ENCODE data around the gene TEX35.

Gene TEX35

GRCh38 chr1:178565586-178565985 is 52.7 kb downstream of the TEX35 start:
- DNase-seq (no peak), ATAC-seq (ENCODE audit: insufficient read depth, low read depth) (no peak)
- peaks cover 3% of the 10 kb centered on the region for H3K27me3 ChIP-seq (ENCODE audit: insufficient read depth, low read length, poor library complexity)

GRCh38 chr1:178566187-178566586 is 53.3 kb downstream of the TEX35 start:
- no peaks in the 10 kb centered on the region for H3K9me3 ChIP-seq (ENCODE audit: insufficient read depth, low read length, severe bottlenecking)
- no peak overlapping the region for H2AFZ ChIP-seq (ENCODE audit: low read depth, low read length)
- H3K79me2 ChIP-seq (ENCODE audit: insufficient read depth, low read length): no peaks in the 10 kb centered on the region
- no peaks in the 10 kb centered on the region for H3K36me3 ChIP-seq (ENCODE audit: insufficient read depth, low read length)
- no peaks in the 10 kb centered on the region for H3K4me1 ChIP-seq (ENCODE audit: insufficient read depth, low read length)
- H3K27ac ChIP-seq (ENCODE audit: low read length): no peak overlapping the region
- DNase-seq (no peak), ATAC-seq (ENCODE audit: insufficient read depth, low read depth) (no peak)
- H3K4me2 ChIP-seq (ENCODE audit: insufficient read depth, low read length): no peak overlapping the region
- no peaks in the 10 kb centered on the region for H4K20me1 ChIP-seq (ENCODE audit: insufficient read depth, low read length)
- H3K4me3 ChIP-seq (ENCODE audit: low read depth in 1 of 2, low read length in 2 of 2): no peak overlapping the region
- TF ChIP-seq CTCF (IDR thresholded peaks at IDR 0.05; ENCODE audit: borderline replicate concordance, extremely low read depth, low read length, poor library complexity, severe bottlenecking): no peak
- TF ChIP-seq EZH2 (IDR thresholded peaks at IDR 0.05; ENCODE audit: borderline replicate concordance, low read depth, low read length, severe bottlenecking): no peak
- H3K27me3 ChIP-seq (ENCODE audit: insufficient read depth, low read length, poor library complexity): peaks cover 3% of the 10 kb centered on the region
- no peak overlapping the region for H3K9ac ChIP-seq (ENCODE audit: low read depth, low read length)

More at GRCh38 chr1:178565586-178565985, 52.7 kb downstream of the TEX35 start:
- H3K4me1 ChIP-seq (ENCODE audit: insufficient read depth, low read length): no peaks in the 10 kb centered on the region
- no peaks in the 10 kb centered on the region for H3K79me2 ChIP-seq (ENCODE audit: insufficient read depth, low read length)
- H3K36me3 ChIP-seq (ENCODE audit: insufficient read depth, low read length): no peaks in the 10 kb centered on the region
- no peak overlapping the region for H3K4me2 ChIP-seq (ENCODE audit: insufficient read depth, low read length)
- no peak overlapping the region for H3K4me3 ChIP-seq (ENCODE audit: low read depth in 1 of 2, low read length in 2 of 2)
- H2AFZ ChIP-seq (ENCODE audit: low read depth, low read length): no peak overlapping the region
- H3K9me3 ChIP-seq (ENCODE audit: insufficient read depth, low read length, severe bottlenecking): no peaks in the 10 kb centered on the region
- H3K27ac ChIP-seq (ENCODE audit: low read length): no peak overlapping the region
- TF ChIP-seq EZH2 (IDR thresholded peaks at IDR 0.05; ENCODE audit: borderline replicate concordance, low read depth, low read length, severe bottlenecking) (no peak), CTCF (IDR thresholded peaks at IDR 0.05; ENCODE audit: borderline replicate concordance, extremely low read depth, low read length, poor library complexity, severe bottlenecking) (no peak)
- H3K9ac ChIP-seq (ENCODE audit: low read depth, low read length): no peak overlapping the region
- no peaks in the 10 kb centered on the region for H4K20me1 ChIP-seq (ENCODE audit: insufficient read depth, low read length)

GRCh38 chr1:178571807-178572206 is 58.9 kb downstream of the TEX35 start:
- H4K20me1 ChIP-seq (ENCODE audit: insufficient read depth, low read length): no peaks in the 10 kb centered on the region
- H3K4me2 ChIP-seq (ENCODE audit: insufficient read depth, low read length): no peak overlapping the region
- no peak overlapping the region for H3K9ac ChIP-seq (ENCODE audit: low read depth, low read length)
- no peaks in the 10 kb centered on the region for H3K4me1 ChIP-seq (ENCODE audit: insufficient read depth, low read length)
- no peak for ATAC-seq (ENCODE audit: insufficient read depth, low read depth)
- no peaks in the 10 kb centered on the region for H3K9me3 ChIP-seq (ENCODE audit: insufficient read depth, low read length, severe bottlenecking)
- H2AFZ ChIP-seq (ENCODE audit: low read depth, low read length): no peak overlapping the region
- no peaks in the 10 kb centered on the region for H3K36me3 ChIP-seq (ENCODE audit: insufficient read depth, low read length)
- no peak overlapping the region for H3K4me3 ChIP-seq (ENCODE audit: low read depth in 1 of 2, low read length in 2 of 2)
- no peaks in the 10 kb centered on the region for H3K79me2 ChIP-seq (ENCODE audit: insufficient read depth, low read length)
- no peak for DNase-seq
- no peaks in the 10 kb centered on the region for H3K27me3 ChIP-seq (ENCODE audit: insufficient read depth, low read length, poor library complexity)
- no peak overlapping the region for H3K27ac ChIP-seq (ENCODE audit: low read length)
- TF ChIP-seq CTCF (IDR thresholded peaks at IDR 0.05; ENCODE audit: borderline replicate concordance, extremely low read depth, low read length, poor library complexity, severe bottlenecking): no peak
- TF ChIP-seq EZH2 (IDR thresholded peaks at IDR 0.05; ENCODE audit: borderline replicate concordance, low read depth, low read length, severe bottlenecking): no peak

Data from DND-41 (cell line).